Endometrial microvascular endothelial cells (primary cell): ENCODE measurements around the gene ASTL. TPM values are rescaled to one million over a fixed set of nuclear protein-coding genes. Genes with fewer than 3 reads are reported as not detected.

Experiments used
- in situ Hi-C: cut with HindIII; loops from 2 replicates; pipeline ENCODE4 v1.10.0; 2017; ENCODE audit warnings: low sequenced_read_pairs, low pct_unique_long_range_greater_than_20kb; ENCODE audit errors: inconsistent ontology term
- total RNA-seq: library from RNA; depleted of rRNA; stranded (reverse); fragments of >200 nt; gene quantifications from one replicate; pipeline ENCODE4 v1.2.3, GENCODE V29; 2015; ENCODE audit errors: inconsistent ontology term

ASTL gene
- total RNA-seq, 1 donor from 2014 or later = not detected

DNA sequence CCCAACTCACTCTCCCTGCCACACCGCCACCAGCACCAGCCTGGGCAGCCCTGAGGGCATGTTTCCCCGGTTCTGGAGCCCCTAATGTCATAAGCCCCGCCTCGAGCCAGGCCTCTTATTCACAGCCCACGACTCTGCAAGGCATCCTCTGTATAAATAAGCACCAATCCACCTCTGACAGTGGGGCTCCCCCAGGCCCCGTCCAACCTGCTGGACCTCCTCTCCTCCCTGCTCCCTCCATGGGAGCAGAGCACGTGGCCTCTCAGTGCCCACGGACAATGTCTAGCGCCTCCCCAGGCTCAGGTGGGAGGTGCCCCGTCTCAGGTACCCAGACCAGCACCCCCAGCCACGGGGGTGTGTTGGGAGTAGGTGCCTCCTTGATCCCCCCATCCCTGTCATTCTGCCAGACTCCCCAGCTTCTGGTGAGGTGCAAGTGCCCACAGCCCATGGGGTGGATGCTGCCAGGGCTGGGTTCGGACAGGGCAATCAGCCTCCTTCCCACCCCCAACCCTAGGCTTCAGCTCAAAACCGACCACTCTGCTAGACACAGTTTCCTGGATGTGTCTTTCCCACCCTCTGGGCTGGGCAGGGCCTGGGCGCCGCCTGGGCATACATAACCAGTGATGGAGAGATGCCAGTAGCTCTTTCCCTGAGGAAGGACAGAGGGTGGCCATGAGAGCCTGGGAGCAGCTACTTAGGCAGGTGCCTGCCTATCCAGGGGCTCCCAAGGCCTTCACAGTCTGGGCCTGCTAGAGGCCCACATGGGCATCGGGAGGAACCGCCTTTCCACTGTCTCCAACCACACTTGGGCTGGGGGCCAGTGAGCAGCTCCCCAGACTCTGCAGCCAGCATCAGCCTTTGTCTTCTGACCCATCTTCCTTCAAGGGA is 20.4 kb downstream of the ASTL start:
- in situ Hi-C loops = no loop called here

DNA sequence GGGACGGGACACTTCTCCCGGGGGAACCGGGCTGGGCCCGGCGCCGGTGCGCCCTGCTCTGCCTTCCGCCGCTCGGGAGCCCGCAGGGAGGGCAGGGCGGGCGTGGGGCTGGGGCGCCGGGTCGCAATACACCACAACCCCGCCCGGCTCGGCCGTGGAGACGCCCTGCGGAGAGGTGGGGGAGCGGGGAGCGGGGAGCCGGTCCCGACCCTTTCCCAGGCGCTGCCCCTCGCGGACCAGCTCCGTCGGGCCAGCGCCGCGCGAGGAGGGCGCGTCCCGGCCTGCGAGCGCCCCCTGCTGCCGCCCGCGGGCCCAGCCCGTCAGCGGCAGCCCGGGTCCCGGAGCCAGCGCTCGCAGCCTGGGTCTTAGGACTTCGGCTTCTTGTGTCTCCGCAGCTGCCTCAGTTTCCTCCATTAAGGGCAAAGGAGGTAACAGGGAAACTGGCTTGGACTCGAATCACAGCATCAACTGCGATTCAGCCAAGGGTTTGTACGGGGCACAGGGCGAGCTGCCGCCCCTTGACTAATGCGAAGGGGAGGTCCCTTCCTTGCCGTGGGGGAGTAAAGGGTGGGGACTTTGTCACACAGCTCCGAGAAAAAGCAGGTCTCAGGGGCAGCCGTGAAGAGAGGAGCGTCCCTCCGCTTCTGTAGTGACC is 21.3 kb downstream of the ASTL start:
- in situ Hi-C loops = no loop called here

DNA sequence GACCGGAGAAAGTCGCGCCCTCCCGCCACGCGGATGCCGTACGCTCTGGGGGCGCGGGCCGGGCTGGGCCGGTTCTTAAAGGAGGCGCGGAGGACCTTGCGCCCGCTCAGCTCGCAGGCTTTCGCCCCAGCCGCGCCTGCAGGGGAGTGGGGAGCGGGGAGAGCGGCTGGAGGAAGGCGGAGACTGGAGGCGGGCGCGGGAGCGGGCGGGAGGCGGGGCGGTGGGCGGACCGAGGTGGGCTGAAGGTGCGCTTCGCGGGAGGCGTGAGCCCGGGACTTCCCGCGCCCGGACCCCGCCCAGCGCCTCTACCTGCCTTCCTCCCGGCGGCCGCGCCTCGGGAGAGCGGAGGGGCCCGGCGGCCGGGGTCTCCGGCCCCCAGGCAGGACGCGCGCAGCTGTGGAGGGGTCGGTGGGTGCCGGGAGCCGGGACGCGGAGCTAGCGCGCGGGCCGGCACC is 21.9 kb downstream of the ASTL start, which contains the start of gene ADRA2B:
TSS of gene ADRA2B (minus strand) at position 148 of the 455 bp plus-strand sequence. CDS start 422 bp downstream, outside the sequence.
- in situ Hi-C loops = no loop called here

DNA sequence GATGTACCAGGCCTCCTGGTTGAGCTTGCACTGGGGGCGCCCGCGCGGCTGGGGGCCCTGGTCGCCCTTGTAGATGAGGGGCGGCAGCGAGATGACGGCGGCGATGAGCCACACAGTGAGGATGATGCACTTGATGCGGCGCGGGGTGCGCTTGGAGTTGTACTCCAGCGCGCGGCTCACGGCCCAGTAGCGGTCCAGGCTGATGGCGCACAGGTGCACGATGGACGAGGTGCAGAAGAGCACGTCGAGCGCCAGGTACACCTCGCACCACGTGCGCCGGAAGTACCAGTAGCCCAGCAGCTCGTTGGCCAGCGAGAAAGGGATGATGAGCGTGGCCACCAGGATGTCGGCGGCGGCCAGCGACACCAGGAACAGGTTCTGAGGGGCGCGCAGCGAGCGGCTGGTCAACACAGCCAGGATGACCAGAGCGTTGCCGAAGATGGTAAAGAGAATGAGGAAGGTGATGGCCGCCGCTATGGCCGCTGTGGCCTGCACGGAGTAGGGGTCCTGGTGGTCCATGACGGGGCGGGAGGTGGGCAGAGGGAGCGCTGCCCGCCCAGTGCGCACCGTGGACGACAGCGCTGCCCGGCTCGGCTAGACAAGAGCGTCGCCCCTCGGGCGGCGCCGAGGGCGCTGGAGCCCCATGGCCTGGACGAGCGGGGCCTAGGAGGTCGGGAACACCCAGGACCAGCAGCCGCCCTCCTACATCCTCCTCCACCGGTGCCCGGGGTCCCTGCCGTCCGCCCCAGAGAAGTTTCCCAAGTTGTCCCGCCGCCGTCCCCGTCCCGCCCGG is 22.5 kb downstream of the ASTL start:
- in situ Hi-C loops = no loop called here

DNA sequence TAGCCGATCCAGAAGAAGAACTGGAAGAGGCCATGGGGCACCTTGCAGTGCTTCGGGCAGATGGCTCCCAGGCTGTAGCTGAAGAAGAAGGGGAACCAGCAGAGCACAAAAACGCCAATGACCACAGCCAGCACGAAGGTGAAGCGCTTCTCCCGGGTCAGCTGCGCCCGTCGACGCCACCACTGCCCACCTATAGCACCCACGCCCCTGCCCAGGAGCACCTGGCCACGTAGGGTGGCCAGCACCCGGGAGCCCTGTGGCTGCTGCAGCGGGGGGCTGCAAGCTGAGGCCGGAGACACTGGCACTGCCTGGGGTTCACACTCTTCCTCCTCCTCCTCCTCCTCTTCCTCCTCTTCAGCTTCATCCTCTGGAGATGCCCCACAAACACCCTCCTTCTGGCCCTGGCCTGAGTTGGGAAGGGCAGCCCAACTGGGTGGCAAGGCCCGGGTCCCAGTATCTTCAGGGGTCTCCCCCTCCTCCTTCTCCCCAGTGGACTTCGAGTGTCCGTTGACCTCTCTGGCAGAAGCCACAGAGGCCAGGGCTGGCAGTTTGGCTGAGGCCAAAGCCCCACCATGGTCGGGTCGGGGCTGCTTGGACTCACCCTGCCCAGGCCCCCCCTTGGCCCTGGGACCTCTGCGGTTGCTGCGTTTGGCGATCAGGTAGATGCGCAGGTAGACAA is 23.3 kb downstream of the ASTL start:
- in situ Hi-C loops = no loop called here

DNA sequence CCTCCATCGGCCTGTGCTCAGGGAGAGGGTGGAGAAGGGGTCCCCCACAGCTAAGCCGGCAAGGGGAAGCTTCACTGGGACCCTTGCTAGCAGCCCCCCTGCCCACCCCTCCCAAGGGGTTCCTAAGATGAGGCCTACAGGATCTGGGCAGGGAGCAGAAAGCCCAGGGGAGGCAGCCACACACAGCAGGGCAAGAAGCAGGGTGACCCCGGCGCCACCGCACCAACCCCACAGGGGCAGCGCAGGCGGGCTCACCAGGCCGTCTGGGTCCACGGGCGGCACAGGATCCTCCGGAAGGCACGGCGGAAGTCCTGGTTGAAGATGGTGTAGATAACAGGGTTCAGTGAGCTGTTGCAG is 23.8 kb downstream of the ASTL start:
- in situ Hi-C loops = no loop called here

DNA sequence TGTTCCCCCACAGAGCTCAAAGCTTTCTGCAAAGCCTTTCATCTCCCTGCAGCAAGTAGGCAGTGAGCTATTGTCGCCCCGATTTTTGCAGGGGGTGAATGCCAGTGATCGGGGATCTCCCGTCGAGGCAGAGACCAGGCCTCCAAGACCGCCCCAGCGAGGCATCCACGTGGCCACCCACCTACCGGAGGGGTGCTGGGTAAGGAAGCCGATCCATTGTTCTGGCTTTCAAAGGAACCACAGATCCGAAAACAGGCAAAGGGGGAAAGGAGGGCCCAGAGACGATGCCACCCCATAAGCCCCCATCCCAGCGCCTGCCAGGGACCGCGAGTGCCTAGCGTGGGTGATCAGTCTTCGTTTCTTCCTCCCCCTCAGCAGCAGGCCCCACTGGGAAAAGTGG is 24.4 kb downstream of the ASTL start:
- in situ Hi-C loops = no loop called here

DNA sequence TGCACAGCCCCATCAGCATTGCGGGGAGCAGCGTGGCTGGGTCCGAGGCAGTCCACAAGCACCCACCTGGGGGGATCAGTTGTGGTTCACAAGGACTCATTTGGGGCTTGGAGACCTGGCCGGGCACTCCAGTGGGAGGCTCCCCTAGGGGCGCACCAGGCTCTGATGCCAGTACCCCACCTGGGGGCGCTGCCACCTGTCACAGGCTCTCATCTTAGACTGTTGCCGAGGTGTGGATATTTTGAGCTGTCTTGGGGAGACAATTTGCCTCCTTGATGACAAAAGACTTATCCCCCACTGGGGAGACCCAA is 25.0 kb downstream of the ASTL start:
- in situ Hi-C loops = no loop called here

DNA sequence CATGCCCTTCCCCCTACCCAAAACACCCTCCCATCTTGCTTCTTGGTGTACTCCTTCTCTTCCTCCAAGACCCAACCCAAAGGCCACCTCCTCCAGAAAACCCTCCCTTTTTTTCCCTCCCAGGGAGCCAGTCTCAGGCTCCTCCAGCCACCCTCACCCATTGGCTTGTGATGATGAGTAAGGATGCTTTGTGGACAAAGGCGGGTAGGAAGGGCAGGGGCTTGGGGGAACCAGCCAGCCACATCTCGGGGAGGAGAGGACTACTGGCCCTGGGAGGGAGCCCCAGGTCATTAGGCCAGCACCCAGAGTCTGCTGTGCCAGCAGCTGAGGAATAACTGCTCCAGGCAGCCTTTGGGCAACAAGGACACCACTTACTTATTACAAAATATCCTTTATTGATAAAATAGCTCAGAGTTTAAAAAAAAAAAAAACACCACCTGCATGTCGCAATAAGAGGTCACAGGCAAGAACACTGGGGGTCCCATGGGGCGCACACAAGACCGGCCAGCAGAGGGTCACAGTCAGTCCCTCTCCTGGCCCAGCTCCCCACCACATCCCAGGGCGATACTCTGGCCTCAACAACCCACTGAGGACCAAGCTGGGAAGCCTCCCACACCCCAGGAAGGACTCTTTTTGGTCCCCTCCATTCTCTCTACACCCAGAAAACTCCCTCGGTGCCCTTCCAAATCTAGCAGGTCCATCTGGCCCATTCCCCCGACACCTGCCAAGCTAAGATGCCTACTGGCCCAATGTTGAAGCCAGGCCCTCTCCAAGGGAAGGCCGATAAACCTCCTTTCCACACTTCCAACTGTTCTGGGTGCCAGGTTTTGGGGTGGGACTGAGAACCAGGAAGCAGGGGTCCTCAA is 25.6 kb downstream of the ASTL start:
- in situ Hi-C loops = no loop called here

DNA sequence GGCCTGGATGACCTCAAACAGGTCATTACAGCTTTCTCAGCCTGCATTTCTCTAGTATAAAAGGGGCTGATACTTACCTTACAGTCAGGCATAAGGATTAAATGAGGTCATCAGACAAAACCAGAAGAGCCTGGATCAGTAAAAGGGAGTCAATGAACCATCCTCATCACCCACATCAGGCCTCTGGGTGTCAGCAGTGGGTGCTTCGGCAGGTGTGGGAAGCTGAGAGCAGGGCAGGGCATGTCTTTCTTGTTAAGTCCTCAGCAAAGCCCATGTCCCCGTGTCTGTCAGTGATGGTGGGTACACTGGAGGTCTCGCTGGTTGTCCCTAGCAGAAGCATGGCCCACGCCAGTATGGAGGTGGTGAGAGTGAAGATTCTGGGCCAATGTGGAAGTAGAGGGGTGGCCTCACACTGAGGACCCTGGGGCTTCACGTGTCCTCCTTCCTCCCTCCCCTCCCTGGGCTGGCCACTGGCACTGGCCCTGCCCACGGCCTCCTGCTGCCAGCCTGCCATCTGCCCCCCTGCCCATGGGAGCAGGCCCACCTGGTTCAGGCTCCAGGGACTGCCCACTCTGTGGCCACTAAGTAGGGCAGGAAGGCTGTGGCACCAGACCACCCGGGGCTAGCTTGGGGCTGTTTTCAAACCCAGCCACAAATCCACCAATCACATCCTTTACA is 26.3 kb downstream of the ASTL start:
- in situ Hi-C loops = no loop called here

DNA sequence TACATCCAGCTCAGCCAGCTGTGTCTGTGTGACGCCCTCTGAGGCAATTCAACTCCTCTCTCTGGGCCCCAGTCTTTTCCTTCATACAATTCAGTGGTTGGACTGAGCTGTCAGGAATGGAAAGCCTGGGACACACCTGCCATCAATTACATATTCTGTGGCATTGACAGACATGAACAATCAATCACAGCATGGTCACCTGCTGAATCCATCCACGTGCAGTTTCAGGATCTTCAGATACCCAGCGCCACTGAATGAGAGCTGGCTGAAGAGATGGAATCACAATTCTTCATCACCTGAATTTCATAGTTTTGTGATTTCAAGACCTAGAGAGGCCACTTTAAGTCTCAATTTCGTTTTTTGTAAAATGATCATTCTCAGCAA is 27.1 kb downstream of the ASTL start:
- in situ Hi-C loops = no loop called here

DNA sequence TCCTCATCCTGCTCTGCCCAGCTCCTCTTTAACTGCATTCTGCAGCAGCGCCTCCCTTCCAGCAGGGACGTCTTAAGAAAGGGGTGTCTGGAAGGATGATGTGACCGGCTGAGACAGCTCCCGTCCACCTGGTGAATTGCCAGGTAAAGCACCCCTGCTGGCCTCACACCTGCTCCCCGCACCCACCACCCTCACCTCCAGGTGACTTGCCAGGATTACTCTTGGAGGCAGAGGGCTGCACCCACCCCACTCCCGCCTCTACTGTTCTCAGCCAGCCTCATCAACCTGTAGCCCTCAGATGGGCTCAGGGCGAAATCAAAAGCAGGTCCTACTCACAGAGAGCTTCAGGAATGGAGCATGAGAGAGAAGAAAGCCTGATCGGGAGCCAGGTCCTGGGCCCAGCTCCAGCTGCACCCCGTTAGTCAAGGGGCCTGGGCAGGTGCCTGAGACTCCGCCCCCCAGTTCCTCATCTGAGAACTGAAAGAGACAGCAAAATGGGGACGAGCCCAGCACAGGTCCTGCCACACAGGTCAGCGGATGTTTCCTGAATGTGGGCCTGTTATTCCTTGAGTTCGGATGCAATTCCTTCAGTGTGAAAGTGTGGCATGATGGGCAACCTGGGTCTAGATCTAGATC is 27.6 kb downstream of the ASTL start:
- in situ Hi-C loops = no loop called here

DNA sequence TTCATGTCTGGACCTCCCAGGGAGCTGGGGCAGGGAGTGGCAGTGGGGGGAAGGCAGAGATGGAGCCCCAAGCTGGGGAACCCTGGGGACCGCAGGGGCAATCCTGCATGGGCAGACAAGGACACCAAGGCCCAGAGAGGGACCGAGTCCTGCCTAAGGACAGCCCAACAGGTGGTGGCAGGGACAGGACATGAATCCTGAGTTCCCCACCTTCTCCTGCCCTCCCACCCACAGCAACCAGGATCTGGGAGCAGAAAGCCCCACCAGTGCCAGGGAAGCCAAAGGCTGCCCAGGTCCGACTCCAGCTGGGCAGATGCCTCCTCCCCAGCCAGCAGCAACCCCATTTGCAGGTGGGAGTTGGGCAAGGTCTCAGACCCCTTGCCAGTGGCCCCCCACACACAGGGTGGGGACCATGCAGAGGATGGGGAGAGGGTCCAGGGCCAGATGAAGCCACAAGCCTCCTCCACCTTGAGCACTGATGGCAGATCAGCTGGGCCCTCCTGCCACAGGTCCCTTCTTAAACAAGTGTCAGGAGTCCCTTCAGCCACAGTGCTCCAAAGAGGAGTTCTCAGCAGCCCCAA is 28.3 kb downstream of the ASTL start:
- in situ Hi-C loops = no loop called here

DNA sequence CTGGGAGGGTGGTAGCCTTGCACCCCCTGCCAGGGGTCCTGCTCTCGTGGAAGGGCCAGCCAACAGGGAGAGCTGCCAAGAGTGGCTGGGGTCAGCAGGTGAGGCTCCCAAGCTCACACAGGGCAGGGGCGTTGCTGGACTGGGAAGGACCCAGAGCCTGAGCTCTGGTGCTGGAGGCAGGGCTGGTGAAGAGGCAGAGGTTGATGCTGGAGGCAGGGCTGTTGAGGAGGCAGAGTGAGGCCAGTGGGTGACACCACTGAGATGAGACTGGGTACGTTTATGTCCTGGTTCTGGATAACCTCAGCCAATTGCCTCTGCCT is 29.0 kb downstream of the ASTL start:
- in situ Hi-C loops = no loop called here

DNA sequence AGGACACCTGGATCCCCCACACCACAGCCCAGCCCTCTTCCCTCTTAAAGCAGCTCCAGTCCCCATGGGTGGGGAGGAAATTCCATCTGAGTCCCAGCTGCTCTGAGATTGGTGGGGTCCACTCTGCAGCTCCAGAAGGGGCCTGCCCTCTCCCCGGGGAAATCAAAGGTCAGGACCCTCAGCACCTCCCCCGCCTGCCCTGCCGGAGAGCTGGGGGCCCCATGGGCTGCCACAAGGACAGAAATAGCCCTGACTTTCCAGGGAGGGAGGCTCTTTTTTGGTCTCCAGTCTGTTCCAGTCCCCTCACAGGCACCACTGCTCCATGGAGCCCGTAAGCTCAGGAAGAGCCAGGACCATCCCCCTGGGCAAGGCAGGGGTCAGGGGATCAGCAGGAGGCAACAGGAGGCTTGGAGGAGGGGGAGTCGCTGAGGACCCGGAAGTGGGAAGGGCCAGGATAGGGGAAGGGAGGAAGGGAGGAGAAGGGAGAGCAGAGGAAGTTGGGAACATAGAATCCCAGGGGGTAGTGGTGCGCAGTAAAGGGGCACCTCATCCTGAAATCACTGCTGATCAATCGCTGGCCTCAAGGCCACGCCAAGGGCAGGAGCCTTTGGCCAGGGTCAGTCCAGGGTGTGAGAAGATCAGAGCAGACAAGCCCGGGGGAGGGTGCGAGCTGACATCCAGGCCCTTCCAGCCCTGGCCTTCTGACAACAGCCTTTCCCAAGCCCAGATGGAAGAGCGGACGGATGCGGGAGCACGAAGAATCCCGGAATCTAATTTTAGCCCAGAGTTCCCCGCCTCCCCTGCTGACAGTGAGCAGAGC is 29.6 kb downstream of the ASTL start:
- in situ Hi-C loops = no loop called here

DNA sequence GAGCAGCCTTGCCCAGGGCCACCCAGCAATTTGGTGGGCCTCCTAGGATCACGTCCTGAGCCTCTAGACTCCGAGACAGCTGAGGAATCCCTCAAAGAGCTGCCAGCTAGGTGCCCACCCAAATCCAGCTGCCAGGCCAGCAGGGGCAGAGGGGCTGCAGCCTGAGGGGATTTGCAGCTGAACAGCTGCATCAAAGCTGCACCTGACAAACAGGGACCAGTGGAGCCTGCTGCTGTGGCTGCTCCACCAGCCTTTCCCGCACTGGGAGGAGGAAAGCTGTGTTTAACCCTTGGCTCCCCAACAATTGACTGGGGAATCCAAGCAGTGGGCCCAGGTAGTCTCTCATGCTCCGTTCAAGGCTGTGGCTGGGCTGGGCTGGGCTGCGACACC is 30.2 kb downstream of the ASTL start:
- in situ Hi-C loops = no loop called here

DNA sequence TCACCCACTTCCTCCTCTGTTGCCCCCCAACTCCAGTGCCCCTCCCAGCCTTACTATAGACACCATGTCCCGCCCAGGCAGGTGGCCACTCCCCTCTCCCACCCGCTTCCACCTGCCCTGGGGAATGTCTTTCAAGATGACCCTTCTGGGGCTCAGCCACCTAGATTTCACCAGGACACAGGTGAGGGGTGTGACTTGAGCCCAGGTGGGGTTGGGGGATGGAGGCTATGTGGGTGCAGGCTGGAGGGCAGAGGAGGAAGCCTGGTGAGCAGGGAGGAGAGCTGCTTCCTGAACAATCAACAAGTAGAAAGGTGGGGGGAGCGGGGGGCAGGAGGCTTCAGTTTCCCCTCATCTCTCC is 30.6 kb downstream of the ASTL start:
- in situ Hi-C loops = no loop called here
